Small intestine (tissue), 7 donors: ENCODE results near the gene USH2A. TPM values are rescaled to one million over a fixed set of nuclear protein-coding genes. Genes with fewer than 3 reads are reported as not detected.

Source experiments
- DNase-seq, 2 donors: peaks; one replicate each; pipeline versions ENCODE4 v3.0.0 to v3.0.0-alpha.2; 2013
- FAIRE-seq: peaks from 2 replicates; lab custom pipeline; 2012; peaks lifted over from hg19 to GRCh38; lab: Jason Lieb, UNC
- H3K27ac ChIP-seq, 3 donors: one replicate each; pipeline ENCODE4 v1.5.1; 2013; ENCODE audit warnings: low read length in 2 of 3, mild to moderate bottlenecking in 2 of 3, control low read depth in 1 of 3, inconsistent platforms in 1 of 3, low read depth in 1 of 3, moderate library complexity in 1 of 3
- H3K27me3 ChIP-seq, 3 donors: one replicate each; pipeline ENCODE4 v1.6.1; 2013; ENCODE audit warnings: low read length in 3 of 3, inconsistent platforms in 1 of 3; ENCODE audit not compliant: control insufficient read depth in 3 of 3, insufficient read depth in 3 of 3
- H3K36me3 ChIP-seq, 3 donors: one replicate each; pipeline ENCODE4 v1.6.1; 2013; ENCODE audit warnings: low read length in 3 of 3, inconsistent platforms in 1 of 3, low read depth in 1 of 3, mild to moderate bottlenecking in 1 of 3, moderate library complexity in 1 of 3; ENCODE audit not compliant: control insufficient read depth in 3 of 3, insufficient read depth in 2 of 3
- H3K4me1 ChIP-seq, 3 donors: one replicate each; pipeline ENCODE4 v1.6.1; 2013; ENCODE audit warnings: low read length in 2 of 3, inconsistent platforms in 1 of 3, low read depth in 1 of 3, mild to moderate bottlenecking in 1 of 3, moderate library complexity in 1 of 3; ENCODE audit not compliant: control insufficient read depth in 3 of 3, insufficient read depth in 2 of 3
- H3K4me3 ChIP-seq, 3 donors: one replicate each; pipeline ENCODE4 v1.5.1; 2013; ENCODE audit warnings: low read length in 3 of 3, control low read depth in 1 of 3, inconsistent platforms in 1 of 3, low read depth in 1 of 3, mild to moderate bottlenecking in 1 of 3, moderate library complexity in 1 of 3
- H3K9me3 ChIP-seq, 2 donors: one replicate each; pipeline ENCODE4 v1.6.1; 2013; ENCODE audit warnings: low read depth in 1 of 2, low read length in 1 of 2; ENCODE audit not compliant: control insufficient read depth in 2 of 2, insufficient read depth in 1 of 2
- WGBS, 3 donors: extraction: QIAGEN DNeasy Blood & Tissue Kit; methylation state at CpG; one replicate each; pipeline ENCODE4 v1.1.7; 2013; 5-methylcytosine and 5-hydroxymethylcytosine counted together
- polyA plus RNA-seq, 4 donors: library from polyadenylated mRNA; stranded (reverse) in 3 of 4; unstranded in 1 of 4; fragments of 200-250 nt in 3 of 4; fragments of 120-200 nt in 1 of 4; gene quantifications; one replicate each; pipeline versions ENCODE4 v1.2.1 to v1.2.3, GENCODE V29; 2013
- donor health status: healthy with polysubstance abuse.
- donor health status: control.
- donor health status: control.
- donor health status: Bipolar disorder and iron deficiency.
- donor health status: healthy.

USH2A gene
- polyA plus RNA-seq, 4 donors = under 0.01 to 0.07 TPM; not detected in 2

GRCh38 chr1:216457356-216457755 is 34.1 kb upstream of the USH2A start:
- H3K9me3 ChIP-seq = no peaks in the 10 kb centered on the region
- no peak overlapping the region for H3K27ac ChIP-seq
- DNase-seq (no peak), FAIRE-seq (no peak)
- H3K36me3 ChIP-seq = no peaks in the 10 kb centered on the region
- H3K4me3 ChIP-seq = no peak overlapping the region
- no peaks in the 10 kb centered on the region for H3K4me1 ChIP-seq
- H3K27me3 ChIP-seq = peaks cover 0 to 2% (median 0%) of the 10 kb centered on the region in 3 donors

DNA sequence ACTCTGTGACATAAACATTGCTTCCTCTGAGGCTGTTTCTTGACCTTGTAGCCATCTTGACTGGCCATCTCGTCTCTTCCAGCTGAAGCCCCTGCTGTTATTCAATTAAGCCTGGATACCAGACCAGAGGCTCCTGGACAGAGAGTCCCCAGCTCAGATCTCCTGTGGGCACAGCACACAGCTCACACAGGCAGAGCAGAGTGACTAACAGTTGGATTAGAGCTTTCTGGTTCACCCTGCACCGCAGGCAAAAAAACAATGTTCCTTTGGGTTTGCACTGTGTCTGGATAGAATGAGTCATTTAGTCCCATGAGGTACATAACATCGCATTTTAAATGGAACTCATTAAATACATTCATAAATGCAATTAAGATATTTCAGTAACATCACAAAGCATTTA is 33.4 kb upstream of the USH2A start:
- Histone ChIP-seq H3K27ac (no peak overlapping the region), H3K4me1 (no peaks in the 10 kb centered on the region), H3K9me3 (no peaks in the 10 kb centered on the region), H3K4me3 (no peak overlapping the region), H3K27me3 (peaks cover 0 to 2% (median 0%) of the 10 kb centered on the region in 3 donors), H3K36me3 (no peaks in the 10 kb centered on the region)
- FAIRE-seq = no peak
- no peak for DNase-seq
- 77 to 82% (median 79%) methylated on average over 3 of the region's 3 CpGs for WGBS, 3 donors

GRCh38 chr1:216453777-216454176 is 30.5 kb upstream of the USH2A start:
- no peak overlapping the region for H3K27ac ChIP-seq
- H3K4me1 ChIP-seq = no peaks in the 10 kb centered on the region
- no peak for DNase-seq
- no peaks in the 10 kb centered on the region for H3K36me3 ChIP-seq
- no peak overlapping the region for H3K4me3 ChIP-seq
- H3K27me3 ChIP-seq = peaks cover 0 to 2% (median 0%) of the 10 kb centered on the region in 3 donors
- 64 to 68% (median 67%) methylated on average over 2 of the region's 2 CpGs for WGBS, 3 donors
- no peaks in the 10 kb centered on the region for H3K9me3 ChIP-seq
- no peak for FAIRE-seq

DNA sequence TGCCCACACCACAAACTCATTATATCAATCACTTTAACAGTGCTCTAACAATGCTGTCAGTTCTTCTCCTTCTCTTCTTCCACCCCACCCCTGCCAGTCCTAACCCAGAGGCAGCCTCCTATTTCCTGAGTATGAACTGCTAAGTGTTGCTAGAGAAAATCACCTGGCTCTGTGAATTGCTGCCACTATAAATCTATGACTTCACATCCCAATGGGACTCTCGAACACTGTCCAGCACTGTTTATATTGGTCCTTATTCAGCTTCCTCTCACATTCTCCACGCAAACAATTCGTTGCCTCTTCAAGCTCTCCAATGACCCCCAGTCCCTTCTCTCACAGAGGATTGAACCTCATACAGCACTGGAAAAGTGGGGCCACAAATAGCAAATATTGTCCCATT is 27.0 kb upstream of the USH2A start:
- 56 to 86% (median 82%) methylated on average over 3 of the region's 3 CpGs for WGBS, 3 donors
- no peak overlapping the region for H3K4me3 ChIP-seq
- no peak for DNase-seq
- H3K36me3 ChIP-seq = no peaks in the 10 kb centered on the region
- H3K27me3 ChIP-seq = peaks cover 0 to 2% (median 0%) of the 10 kb centered on the region in 3 donors
- FAIRE-seq = no peak
- H3K4me1 ChIP-seq = no peaks in the 10 kb centered on the region
- H3K9me3 ChIP-seq = no peaks in the 10 kb centered on the region
- no peak overlapping the region for H3K27ac ChIP-seq

DNA sequence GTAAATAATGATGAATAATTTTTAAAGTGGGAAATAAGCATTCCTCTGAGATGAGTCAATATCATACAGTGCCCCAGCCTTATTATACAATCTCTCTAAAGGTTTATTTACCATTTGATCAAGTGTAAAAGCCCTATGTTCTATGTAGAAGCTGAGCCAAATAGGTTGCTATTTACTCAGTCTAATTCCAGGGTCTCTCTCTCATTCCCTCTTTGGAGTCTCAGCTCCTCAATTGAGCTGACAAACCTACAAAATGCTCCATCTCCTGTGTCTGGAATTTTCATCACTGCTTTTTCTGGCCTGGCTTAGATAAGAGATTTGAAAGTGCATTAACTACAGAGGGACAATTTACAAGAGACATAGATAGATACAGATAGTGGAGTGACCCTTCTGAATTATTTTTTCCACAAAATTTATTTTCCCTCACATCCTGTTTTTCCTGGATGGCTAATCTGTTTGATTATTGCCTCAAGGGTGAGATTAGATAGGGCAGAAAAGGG is 24.8 kb upstream of the USH2A start:
- H3K4me3 ChIP-seq = no peak overlapping the region
- no peaks in the 10 kb centered on the region for H3K27me3 ChIP-seq
- FAIRE-seq (no peak), DNase-seq (no peak)
- no peak overlapping the region for H3K27ac ChIP-seq
- H3K36me3 ChIP-seq = no peaks in the 10 kb centered on the region
- H3K4me1 ChIP-seq = no peaks in the 10 kb centered on the region
- H3K9me3 ChIP-seq = no peaks in the 10 kb centered on the region

DNA sequence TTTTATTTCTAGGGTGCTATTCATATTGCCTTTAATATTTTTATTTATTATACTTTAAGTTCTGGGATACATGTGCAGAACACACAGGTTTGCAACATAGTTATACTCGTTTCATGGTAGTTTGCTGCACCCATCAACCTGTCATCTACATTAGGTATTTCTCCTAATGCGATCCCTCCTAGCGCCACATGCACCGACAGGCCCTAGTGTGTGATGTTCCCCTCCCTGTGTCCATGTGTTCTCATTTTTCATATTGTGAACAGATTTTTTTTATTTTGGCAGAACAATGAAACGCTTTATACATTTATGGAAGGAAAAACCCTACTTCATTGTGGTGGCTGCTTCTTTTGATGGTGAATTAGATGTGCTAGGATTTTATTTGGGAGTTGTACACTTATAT is 14.4 kb upstream of the USH2A start:
- Histone ChIP-seq H3K4me1 (no peaks in the 10 kb centered on the region), H3K4me3 (no peak overlapping the region), H3K27me3 (no peaks in the 10 kb centered on the region), H3K27ac (no peak overlapping the region), H3K9me3 (no peaks in the 10 kb centered on the region), H3K36me3 (no peaks in the 10 kb centered on the region)
- DNase-seq (no peak), FAIRE-seq (no peak)
- WGBS, 3 donors = 82 to 91% (median 90%) methylated on average over 5 of the region's 5 CpGs

GRCh38 chr1:216434232-216434631 is 11.0 kb upstream of the USH2A start:
- DNase-seq (no peak), FAIRE-seq (no peak)
- Histone ChIP-seq H3K27ac (no peak overlapping the region), H3K4me1 (no peaks in the 10 kb centered on the region), H3K4me3 (no peak overlapping the region), H3K27me3 (no peaks in the 10 kb centered on the region), H3K36me3 (no peaks in the 10 kb centered on the region), H3K9me3 (no peaks in the 10 kb centered on the region)

GRCh38 chr1:216433175-216433574 is 9.9 kb upstream of the USH2A start:
- FAIRE-seq (no peak), DNase-seq (no peak)
- Histone ChIP-seq H3K4me1 (no peaks in the 10 kb centered on the region), H3K4me3 (no peak overlapping the region), H3K9me3 (no peaks in the 10 kb centered on the region), H3K27me3 (no peaks in the 10 kb centered on the region), H3K36me3 (no peaks in the 10 kb centered on the region), H3K27ac (no peak overlapping the region)
- WGBS, 3 donors = 47 to 63% (median 58%) methylated on average over 2 of the region's 2 CpGs

GRCh38 chr1:216430744-216431143 is 7.5 kb upstream of the USH2A start:
- Histone ChIP-seq H3K4me3 (no peak overlapping the region), H3K4me1 (no peaks in the 10 kb centered on the region), H3K36me3 (no peaks in the 10 kb centered on the region), H3K27me3 (no peaks in the 10 kb centered on the region), H3K27ac (no peak overlapping the region), H3K9me3 (no peaks in the 10 kb centered on the region)
- DNase-seq = no peak
- WGBS, 3 donors = 74 to 87% (median 78%) methylated on average over 2 of the region's 2 CpGs
- FAIRE-seq = no peak
